Middle frontal gyrus (tissue), 1 donor: Measurements from ENCODE around the gene LBH.

Experiments used
- DNase-seq: peaks from one replicate; pipeline ENCODE4 v3.0.0-alpha.2; 2015; ENCODE audit warnings: low spot score; ENCODE audit errors: extremely low spot score

Gene LBH

DNA sequence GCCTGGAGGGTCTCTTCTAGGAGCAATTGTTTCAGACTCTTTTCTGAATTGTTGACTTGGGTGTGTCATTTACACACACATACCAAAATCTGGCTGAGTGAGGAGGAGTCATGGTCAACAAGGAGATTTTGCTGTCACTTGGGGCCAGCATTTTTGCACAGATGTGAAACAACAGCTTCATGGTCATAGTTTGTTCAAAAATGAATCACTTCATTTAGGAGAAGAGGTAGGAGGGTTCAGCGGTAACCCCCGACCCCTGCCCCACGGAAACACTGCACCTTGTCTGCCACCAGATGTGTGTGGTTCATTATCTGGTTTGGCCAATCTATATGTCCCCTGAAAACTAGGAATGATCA, 42.2 kb downstream of the LBH start:
- DNase-seq, result no peak

DNA sequence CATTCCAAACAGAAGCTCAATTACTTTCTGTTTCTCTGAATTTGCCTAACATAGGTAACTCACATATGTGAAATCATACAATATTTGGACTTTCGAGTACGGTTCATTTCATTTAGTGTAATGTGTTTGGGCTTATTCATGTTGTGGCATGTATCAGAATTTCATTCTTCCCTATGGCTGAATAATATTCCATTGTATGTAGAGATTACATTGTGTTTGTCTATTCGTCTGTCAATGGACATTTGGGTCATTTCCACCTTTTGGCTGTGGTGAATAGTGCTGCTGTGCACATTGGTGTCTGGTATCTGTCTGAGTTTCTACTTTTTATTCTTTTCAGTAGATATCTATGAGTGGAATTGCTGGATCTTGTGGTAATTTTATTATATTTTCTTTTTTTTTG, 43.9 kb downstream of the LBH start:
- no peak for DNase-seq

DNA sequence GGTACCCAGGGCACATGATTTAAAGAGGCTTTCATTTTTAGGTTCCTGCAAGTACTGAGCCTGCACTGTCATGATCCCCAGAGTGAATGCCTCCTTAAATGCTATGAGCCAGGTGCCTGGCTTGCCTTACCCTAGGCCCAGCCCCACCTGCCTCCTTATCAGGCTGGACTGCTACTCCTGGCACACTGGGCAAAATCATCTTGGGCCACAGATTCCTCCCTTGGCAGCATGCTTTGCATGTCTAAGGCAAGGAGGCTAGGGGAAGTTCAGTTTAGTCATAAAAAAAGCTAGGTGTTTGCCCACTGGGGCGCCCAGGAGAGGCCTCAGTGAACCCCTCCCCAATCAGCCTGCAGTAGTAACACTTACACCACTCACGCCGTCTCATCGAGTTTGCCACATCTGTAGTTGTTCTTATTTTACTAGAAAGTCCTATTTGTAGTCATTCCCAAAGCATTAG, 45.1 kb downstream of the LBH start:
- DNase-seq, result no peak

DNA sequence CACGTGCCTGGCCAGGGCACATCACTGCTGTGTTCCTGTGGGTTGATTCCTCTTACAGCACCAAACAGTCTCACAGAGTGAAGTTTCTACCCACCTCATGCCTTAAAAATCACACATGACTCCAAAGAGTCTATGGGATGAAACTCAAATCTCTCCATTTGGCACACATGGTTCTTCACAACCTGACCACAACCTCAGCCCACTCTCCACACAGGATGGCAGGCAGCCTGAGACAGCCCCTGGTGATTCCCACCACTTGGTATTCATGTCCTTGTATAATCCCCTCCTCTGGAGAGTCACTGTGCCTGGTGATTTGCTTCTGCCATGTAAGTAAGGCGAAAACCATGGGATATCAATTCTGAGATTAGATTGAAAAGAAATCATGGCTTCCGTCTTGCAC, 46.2 kb downstream of the LBH start:
- DNase-seq, result no peak

DNA sequence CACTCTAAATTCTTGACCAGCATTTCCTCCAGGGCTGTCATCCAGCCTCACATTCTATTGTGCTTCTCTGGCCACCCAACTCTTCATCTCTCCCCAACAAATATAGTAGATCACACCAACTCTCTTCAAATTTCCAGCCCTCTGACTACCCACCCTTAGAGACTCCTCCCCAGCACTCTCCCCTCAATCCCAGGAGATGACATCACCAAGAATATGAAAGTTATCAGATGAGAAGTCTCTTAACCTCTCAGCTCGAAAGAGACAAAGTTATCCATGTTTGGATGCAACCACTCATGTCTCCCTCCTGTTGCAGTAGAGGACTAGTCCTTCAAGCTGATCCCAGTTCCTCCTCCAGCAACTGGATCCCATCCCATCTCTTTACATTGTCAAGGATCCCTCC, 47.1 kb downstream of the LBH start:
- DNase-seq, result no peak

DNA sequence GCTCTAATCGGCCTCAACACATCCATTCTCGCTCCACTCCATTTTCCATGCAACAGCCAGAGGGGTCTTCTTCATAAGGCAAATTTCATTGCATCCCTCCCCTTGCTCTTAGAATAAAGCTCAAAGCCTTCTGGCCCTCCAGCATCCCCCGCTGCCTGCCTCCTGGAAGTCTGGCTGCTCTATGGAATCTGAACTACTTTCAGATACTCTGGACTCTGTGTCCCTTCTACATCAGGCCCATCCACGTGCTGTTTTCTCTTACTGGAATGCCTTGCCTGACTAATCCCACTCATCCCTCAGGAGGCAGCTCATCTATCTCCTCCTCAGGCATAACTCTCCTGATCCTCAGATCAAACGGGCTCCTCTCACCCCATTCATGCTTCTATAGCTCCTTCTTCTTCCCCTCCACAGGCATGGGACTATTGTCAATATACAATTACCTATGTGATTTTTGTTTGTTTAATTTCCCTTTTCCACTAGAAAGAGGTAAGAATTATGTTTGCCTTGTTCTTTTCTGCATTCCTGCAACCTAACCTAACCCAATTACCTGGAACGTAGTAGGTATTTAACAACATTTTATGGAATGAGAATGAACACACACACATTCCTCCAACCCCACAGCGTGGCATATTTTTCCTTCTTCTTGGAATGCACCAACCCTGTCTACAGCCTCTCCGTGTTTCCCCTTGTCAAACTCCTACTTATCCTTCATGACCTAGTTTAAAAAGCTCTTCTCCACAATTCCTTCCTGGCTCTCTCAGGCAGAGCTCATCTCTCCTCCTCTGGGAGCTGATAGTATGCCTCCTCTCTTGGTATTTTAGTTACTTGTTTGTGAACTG, 49.5 kb downstream of the LBH start:
- no peak for DNase-seq

DNA sequence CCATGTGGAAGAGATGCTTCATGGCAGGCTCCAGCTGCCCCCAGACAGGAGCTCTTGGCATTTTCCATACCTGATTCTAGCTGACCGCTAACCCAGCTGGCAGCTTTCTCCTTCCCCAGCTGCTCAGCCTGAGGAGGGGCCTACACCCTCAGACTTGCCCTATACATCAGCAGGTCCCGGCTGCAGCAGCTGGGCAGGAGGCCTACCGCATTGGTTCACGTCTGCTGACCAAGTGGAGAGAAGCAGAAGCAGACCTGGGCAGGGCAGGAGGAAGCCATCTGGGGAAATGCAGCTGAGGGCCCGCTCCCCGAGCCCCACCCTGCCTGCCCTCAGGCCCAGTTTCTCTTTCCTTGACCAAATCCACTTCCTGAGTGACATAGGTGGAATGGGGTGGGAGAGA, 50.7 kb downstream of the LBH start:
- no peak for DNase-seq

DNA sequence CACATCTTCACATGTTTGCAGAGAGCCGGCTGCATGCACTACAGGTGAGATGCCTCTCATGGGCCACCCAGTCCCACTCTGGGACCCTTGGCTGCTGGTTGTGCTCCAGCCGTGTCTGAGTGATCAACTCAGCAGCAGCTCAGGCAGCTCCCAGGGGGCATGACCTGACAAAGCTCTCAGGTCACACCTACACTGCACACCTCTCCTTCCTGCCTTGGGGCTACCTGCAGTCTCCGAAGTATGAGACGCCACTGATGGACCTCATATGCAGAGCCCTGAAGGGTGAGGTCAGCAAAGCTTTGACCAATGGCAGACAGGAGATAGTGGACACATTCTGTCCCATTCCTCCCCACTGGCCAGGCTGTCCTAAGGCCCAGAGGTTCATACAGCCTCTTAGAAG, 51.4 kb downstream of the LBH start:
- DNase-seq, result no peak

DNA sequence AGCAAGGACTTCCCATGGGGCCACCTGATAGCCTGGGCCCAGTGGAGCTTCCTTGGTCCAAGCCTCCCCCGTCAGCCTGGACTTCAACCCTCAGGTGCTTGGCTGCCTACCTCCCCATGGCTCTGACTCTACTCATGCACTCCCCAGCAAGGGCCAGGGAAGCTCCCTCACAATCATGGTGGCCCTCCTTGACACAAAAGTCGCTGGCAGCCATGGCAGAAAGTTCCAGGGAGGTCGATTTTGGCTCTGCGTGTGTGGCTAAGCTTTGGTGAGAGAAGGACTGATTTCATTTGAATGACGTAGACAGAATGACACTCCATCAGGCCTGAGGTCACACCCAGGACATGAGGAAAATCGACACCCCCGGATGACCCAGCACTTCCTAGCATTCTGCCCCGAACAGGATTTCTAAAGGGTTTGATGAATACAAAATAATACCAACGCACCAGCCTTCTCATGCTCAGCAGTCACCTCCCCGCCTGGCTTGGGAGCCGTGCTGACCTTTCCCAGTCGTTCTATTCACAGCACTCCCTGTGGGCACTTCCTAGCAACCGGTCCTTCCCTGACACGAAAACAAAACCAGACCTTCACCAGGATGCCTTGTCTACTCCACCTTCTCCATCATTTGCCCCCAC, 52.7 kb downstream of the LBH start:
- no peak for DNase-seq

DNA sequence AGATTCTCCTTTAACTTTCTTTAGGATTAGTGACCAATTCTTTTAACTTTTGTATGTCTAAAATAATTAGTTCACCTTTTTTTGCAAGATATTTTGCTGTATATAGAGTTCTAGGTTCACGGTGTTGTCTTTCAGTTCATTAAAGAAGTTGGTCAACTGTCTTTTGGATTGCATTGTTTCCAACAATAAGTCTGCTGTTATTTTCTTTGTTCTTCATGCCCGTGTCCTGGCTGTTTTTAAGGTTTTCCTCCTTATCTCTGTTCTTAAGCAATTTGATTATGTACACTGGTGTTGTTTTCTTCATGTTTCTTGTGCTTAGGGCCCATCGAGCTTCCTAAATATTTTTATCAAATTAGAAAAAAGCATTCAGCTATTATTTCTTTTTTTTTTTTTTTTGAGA, 54.4 kb downstream of the LBH start:
- DNase-seq, result no peak

DNA sequence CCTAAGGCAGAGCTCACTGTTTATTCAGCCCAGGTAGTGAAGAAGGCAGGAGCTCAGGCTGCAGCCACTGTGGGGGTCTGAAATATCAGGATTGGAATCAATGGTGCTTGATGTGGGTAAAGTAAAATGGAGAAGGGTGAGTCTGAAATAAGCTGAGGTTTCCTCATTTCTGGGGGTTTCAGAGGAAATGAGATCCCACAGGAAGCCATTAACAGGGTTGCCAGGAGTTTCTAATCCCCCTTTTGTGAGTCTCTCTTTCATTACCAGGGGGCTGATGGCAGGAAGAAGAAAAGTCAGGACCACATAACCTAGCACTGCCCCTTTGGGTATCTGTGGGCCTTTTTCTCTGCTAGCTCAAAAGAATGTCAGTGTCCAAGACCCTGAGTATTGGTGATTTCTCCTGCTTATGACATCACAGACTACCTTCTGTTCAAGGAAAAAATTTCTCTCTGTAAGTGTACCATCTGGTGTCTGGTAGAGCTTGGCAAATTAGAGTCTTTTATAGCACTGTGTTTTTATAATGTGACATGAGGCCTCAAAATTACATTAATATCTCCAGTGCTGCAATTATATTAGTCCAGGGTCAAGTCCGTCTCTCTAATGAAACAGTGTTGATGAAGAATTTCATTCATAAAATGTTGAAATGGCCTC, 56.0 kb downstream of the LBH start:
- no peak for DNase-seq

DNA sequence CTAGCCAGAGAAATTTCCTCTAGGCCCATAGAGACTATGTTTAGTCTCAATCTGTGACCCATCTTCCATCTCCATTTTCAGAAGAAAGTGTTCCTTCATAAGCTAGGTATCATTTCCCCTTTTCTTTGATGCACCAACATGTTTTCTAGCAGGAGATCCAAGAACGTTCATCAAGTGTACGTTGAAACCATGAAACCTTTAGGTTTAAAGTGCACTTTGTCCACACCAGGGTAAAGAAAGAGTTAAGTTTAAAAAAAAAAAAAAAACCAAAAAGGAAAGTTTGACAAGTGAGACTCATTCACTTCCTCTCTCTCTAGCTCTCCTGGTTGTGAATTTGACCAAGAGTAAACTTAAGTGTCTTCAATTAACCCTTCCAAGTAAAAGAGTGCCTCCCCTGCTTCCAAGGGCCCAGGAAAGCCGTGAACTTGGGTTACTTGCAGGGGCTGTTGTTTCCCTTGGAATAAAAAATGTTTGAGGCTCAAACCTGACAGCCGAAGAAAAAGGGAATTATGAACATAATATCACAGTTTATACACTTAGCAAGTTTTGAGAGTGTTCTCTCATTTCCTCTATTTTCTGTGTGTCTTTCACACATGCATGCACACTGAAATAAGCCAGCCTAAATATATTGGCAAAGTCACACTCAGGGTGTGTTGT, 56.7 kb downstream of the LBH start:
- no peak for DNase-seq

DNA sequence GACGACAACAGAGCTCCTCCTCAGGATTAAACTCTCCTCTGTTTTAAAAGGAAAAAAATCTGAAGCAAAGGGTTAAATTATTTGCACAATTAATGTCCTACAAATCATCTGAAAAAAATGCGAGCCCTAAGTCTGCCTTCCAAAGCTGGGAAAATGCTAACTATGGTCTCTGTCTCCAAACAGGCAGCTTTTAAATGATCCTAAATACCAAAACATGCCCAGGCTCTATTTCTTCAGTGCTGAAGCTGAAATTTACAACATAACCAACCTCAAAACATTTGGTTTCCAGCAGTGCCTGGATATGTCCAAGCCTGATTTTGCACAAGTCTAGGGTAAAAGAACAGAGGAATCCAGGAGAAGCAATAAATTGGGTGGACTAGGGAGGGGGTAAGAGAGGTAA, 57.2 kb downstream of the LBH start:
- DNase-seq, result no peak

DNA sequence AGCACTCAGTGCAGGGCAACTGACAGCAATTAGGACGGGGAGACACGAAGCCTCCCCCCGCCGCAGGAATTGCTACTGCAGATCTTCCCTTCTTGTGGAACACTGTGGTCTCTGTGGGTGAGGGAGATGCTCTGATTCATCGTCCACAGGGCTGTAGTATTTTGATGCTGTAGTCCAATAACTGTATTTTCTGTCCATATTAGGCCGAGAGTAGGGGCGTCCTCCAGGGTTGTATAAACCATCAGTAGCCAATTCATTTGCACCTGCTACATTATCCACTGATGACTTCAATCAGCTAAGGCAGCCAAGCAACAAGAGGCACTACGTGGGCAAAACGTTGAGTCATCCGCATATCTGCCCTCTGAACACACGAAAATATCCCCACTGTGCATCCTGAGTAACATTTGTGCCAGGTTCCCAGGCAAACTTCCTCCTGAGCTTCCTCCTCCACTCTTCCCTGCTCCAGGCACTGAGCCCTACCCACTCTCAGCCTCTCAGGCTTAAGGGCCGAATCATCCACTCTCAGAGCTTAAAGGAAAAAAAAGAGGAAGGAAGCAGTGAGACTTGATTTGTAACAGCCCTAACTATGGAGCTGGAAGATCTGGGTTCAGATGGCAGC, 62.1 kb downstream of the LBH start:
- no peak for DNase-seq

DNA sequence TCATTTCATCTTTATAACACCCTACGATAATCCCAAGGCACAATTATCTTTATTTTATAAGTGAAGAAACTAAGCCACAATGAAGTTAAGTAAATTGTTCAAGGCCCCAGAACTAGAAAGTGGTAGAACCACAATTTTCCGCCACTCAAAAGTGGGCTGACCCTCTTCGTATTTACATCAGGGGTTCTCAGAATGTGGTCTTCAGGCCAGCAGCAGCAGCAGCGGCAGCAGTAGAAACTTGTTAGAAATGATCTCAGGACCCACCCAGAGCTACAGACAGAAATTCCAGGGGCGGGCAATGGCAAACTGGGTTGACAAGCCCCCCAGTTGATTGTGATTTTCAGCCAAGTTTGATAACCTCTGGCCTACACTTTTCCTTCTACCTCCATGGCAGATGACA, 62.8 kb downstream of the LBH start:
- no peak for DNase-seq

DNA sequence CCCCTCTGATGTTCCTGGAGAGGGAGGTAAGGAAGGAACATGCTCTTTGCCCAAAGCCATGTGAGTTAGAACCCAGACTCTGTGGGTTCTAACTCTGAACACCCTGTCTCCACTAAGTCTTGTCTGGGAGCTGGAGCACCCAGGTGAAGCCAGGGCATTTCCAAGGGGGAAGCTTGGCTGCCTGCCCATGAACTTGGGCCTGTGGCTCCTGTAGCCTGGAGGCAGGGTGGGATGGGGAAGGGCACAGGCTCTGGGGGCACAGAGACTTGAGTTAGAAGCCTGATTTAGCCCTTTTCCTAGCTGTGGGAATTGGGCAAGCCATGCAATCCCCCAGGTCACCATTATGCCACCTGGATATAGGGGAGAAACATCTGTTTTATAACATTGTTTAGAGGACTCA, 65.2 kb downstream of the LBH start:
- no peak for DNase-seq

DNA sequence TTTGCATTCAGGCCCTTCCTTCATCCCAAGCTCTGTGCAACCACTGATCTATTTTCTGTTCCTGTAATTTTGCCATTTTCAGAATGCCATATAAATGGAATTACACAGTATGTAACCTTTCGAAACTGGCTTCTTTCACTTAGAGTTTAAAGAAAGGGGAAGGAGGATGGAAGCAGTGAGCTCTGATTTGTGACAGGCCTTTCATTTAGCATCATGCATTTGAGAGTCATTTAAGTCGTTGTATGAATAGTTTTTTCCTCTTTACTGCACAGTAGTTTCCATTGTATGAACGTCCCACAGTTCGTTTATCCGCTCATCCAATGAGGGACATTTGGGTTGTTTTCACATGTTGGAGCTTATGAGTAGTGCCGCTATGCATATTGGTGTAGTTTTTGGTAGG, 67.0 kb downstream of the LBH start:
- DNase-seq, result no peak

DNA sequence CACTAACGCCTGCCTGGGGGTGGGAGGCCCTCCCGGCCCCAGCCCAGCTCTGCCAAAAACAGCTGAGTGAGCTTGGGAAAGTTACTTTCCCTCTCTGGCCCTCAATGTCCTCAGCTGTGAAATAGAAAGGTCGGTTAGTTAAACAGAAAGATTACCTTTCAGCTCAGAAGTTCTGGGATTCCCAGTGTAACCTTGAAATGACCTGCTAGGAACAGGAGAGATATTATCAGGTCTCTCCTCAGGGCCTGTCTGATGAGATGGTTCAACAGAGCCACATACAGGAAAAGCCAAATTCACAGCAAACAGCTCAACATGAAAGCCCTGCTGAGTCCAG, 68.8 kb downstream of the LBH start:
- DNase-seq, result no peak

DNA sequence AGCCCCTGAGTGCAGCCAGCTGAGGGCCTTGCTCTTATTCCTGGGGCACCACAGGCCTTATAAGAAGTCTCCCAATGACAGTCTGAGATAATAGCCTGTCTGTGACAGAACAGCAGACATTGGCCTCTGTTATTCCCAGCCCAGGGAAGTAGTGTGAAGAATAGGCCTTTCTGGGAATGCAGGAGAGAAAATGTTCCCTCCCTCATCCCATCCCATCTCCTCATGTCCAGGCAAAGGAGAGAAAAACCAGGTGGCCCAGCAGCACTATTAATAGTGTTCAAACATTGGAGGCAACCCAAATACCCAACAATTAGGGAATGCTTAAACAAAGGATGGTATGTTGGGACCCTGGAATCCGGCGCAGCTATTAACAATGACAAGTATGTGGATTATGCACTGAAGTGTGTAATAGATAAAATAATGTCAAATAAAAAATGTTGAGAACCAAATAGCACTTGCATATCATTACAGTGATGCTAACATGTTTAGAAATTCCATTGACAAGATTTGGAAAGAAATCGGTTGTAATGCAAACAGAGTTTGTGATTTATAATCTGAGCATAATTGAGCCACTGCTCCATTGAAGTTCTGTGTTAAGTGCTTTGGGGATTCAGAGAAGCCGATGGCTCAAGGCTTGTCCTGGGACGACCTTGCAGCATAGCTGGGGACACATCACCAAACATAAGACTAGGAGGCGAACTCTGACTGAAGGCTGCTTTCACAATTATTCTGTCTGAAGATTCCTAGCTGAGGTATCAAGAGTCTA, 69.3 kb downstream of the LBH start:
- DNase-seq, result no peak

DNA sequence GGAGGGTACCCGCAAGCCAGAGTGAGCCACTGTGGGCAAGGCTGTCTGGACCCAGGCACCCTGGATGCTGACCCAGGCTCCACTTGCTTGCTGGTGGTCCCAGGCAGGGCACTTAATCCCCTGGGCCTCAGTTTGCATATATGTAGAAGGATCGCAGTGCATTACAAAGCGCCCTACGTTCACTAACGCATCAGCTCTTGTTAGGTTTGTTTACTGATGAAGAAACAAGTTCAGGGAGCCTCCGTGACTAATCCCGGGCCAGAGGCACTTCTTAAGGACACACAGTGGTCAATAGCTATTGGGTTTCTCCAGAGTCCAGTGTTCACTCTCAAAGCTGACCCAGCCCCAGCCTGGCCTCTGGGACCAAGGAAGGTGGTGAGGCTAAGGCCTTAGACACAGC, 70.2 kb downstream of the LBH start:
- no peak for DNase-seq

DNA sequence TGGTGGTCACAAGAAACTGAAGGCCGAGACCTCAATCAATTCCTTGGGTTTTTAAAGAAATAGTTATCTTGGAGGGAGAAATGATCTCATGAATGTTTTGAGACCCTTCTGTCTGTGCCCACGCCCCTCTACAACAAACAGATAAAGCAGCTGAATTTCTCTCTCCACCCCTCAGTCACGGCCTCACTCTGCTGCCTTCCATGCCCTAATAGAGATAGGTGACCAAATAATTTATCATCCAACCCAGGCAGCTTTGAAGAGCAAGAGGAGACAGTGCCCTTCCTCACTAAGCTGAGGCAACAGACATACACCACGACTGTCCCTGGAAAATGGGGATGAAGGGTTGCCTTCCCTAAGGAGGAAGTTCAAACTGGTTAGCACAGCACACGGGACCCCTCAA, 71.2 kb downstream of the LBH start:
- DNase-seq, result no peak
